ENCODE results near the gene NDUFS6. TPM values are rescaled to one million over a fixed set of nuclear protein-coding genes. Genes with fewer than 3 reads are reported as not detected.
"Not testable (repeated sequence)": the region's sequence is repeated elsewhere in the genome, so short reads cannot be mapped to it uniquely, and the experiment has no call there.

The NDUFS6 gene
- total RNA-seq, 1 donor from 2014 or later, result 42.8 TPM

DNA sequence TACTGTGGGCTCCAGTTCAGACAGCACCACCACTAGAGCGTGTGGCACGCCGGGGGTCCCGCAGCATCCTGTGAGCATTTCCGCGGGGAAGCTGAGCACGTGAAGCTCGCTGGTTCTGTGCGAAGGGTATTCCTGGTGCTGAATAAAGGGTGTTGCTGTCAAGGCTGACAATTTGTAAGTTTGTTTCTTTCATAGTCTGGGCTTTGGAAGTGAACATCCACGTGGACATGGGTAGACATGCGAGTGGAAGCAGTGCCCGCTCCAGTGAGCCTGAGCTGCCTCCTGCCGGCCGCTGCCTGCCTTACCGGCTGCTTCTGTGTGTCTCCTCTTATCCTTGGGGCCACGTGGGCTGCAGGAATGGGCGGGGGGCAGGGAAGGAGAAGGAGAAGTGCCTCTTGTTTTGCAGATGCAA is 14.7 kb downstream of the NDUFS6 start:
- no peak for DNase-seq (ENCODE audit: low read depth)

DNA sequence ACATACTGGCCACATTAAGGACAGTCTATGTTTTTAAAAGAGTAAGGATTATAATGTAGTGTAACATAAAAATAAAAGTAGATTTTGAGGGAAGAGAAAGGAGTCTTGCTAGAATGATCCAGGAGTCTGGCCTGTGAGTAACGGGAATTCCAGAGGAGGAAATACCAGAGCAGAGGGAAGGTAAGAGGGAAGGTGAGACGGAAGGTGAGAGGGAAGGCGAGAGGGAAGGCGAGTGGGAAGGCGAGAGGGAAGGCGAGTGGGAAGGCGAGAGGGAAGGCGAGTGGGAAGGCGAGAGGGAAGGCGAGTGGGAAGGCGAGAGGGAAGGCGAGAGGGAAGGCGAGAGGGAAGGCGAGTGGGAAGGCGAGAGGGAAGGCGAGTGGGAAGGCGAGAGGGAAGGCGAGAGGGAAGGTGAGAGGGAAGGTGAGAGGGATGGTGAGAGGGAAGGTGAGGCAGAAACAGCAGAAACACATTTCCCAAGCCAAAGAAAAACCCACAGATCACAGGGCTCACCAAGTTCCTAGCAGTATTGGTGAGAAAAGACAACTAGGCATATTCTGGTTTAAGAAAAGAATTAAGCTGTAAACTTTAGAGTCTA is 15.4 kb downstream of the NDUFS6 start:
- DNase-seq (ENCODE audit: low read depth), result not testable (repeated sequence)

- DNase-seq (ENCODE audit: low read depth), result no peak
Measured at GRCh38 chr5:1817261-1818043, 16.2 kb downstream of the NDUFS6 start.

DNA sequence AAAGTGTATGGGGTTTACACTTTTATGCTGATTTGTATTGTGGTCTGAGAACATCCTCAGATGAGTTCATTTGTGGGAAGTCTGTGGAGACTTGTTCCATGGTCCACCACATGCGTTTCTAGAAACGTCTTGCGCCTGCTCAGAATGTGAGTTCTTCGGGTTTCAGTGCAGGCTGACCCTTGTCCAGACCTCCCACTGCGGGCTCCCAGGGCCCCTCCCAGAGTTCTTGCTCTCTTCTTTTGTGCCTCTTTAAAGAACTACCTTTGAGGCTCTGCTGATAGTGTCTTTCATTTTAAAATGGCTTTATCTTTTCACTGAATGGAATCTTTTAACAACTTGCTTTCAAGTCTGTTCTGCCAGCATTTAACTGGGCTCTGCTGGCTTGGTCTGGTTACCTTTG is 17.6 kb downstream of the NDUFS6 start:
- no peak for DNase-seq (ENCODE audit: low read depth)

DNA sequence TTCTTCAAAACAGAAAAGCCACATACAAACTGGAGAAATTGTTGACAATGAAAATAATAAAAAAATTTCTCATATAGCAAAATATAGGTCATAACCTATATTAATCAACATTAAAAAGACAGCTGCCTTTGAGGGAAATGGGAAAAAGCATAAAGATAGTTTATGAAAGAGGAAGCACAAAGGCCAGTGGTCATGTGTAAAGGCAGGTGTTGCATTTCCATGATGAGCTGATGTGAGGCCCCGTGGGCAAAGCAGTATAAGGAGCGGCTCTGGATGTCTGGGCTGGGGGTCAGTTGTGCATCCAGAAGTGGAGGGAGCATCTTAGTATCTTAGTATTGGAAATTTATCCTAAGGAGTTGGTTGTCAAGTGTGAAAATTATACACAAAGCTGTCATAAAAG is 18.3 kb downstream of the NDUFS6 start:
- DNase-seq (ENCODE audit: low read depth), result no peak

DNA sequence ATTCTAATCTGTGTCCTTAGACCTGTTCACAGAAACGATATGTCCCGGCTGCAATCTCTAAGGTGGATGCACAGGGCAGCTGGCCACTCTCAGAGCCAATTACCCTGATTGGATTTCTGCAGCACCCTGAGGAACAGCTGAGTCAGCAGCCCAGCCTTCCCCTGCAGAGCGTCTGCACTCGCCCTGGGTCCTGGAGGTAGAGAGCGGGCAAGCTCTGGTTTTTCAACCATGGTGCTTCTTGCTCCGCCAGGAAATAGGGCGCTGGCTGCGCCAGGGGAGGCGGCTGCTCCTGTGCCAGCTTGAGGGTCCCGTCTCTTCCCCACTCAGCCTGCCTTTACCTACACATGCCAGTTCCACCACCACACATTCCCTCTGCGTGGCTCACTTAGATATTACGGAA is 19.2 kb downstream of the NDUFS6 start:
- no peak for DNase-seq (ENCODE audit: low read depth)

- DNase-seq (ENCODE audit: low read depth), result no peak
Measured at GRCh38 chr5:1820926-1821325, 19.7 kb downstream of the NDUFS6 start.

DNA sequence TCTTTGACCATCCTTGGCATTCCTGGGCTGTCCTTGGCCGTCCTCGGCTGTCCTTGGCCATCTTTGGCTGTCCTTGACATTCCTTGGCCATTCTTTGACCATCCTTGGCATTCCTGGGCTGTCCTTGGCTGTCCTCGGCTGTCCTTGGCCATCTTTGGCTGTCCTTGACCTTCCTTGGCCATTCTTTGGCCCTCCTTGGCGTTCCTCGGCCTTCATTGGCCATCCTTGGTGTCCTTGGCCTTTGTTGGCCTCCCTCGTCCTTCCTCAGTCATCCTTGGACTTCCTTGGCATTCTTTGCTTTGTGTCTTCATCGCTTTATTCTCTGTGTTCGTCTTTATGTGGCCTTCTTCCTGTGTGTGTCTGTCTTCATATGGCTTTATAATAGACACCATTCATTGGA is 20.7 kb downstream of the NDUFS6 start:
- DNase-seq (ENCODE audit: low read depth), result no peak

GRCh38 chr5:1823381-1824034 is 22.3 kb downstream of the NDUFS6 start:
- DNase-seq (ENCODE audit: low read depth), result no peak

- DNase-seq (ENCODE audit: low read depth), result no peak
Measured at GRCh38 chr5:1824109-1824821, 23.1 kb downstream of the NDUFS6 start.

- DNase-seq (ENCODE audit: low read depth), result no peak
Measured at GRCh38 chr5:1824903-1825841, 24.0 kb downstream of the NDUFS6 start.

- no peak for DNase-seq (ENCODE audit: low read depth)
Measured at GRCh38 chr5:1826235-1826980, 25.2 kb downstream of the NDUFS6 start.

- DNase-seq (ENCODE audit: low read depth), result no peak
Measured at GRCh38 chr5:1827025-1827885, 26.0 kb downstream of the NDUFS6 start.

DNA sequence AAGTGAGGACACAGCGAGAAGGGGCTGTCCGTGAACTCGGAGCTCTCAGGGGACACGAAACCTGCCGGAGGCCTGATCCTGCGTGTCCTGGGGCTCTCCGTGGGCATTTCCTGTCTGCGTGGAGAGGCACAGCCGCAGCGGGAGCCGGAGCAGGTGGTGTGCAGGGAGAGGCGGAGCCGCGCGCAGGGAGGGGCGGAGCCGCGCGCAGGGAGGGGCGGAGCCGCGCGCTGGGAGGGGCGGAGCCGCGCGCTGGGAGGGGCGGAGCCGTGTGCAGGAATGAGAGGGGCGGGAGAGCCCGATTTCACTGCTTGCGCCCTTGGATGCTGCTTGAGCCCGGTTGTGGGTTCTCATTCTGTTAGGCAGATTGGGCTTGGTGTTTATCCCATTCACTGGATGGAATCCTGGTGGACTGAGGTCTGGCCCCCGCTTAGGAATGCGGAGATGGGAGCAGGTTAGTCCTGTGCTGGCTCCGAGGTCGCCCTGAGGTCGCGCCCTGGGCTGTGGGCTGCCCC is 26.7 kb downstream of the NDUFS6 start:
- DNase-seq (ENCODE audit: low read depth), result no peak

GRCh38 chr5:1830571-1831228 is 29.5 kb downstream of the NDUFS6 start:
- no peak for DNase-seq (ENCODE audit: low read depth)

GRCh38 chr5:1831257-1831656 is 30.1 kb downstream of the NDUFS6 start:
- DNase-seq (ENCODE audit: low read depth), result no peak

DNA sequence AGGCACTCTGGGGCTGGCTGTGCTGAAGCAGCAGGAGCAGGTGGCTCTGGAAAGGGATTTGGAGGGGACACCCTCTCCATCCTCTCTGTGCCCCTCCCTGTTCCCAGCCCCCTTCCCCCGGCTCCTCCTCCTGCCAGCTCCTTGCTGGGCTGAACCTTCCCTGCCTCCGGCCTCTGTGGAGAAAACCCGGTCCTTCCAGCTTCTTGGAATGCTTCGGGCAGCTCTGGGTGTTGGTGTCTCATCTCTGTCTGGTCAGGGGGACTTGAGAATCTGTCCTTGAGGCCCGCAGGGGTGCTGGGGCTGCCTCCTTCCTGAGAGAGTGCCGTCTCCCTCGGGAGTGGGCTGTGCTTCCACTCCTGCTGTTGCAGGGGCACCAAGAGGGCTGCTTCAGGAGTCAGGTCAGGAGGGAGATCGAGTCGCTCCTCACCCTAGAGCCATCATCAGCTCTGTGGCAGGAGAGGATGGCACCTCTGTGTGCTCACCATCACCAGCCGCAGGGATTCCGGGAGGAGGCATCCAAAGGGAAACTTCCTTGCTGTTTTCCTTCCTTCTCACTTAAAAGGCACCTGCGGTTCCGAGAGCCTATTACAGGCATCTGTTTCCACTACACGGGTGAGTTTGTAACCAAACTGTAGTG is 30.6 kb downstream of the NDUFS6 start:
- no peak for DNase-seq (ENCODE audit: low read depth)

- DNase-seq (ENCODE audit: low read depth), result no peak
Measured at GRCh38 chr5:1832511-1833250, 31.5 kb downstream of the NDUFS6 start.
